HG02970 (cell line): Measurements from ENCODE around the gene ESR2.

ENCODE experiments used
- ATAC-seq: cut with Tn5 transposase; IDR thresholded peaks from one replicate; pipeline ENCODE4 v1.9.1; 2021; ENCODE audit warnings: mild to moderate bottlenecking, moderate library complexity, moderate number of reproducible peaks; ENCODE audit not compliant: unreplicated experiment, low FRiP score

The ESR2 gene

GRCh38 chr14:64107438-64107837 lies 186.7 kb downstream of the ESR2 start:
- no peak for ATAC-seq

DNA sequence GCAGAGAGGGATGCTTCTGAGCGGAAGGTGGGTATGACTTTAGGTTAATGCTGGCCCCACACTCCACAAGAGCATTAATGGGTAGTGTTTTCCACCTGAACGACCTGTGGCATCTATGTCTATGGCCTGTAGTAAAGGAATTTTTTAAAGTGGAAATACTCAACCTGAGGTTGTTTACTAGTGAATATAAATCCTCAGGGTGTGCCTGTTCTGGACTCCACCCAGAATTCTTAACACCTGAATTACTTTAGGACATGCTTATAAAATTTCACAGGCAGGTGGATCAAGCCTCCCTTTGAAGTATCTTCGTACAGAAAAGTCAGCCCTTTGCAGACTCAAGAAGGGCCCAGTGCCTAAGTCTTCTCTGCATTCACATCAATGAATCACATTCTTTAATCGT lies 196.1 kb downstream of the ESR2 start:
- ATAC-seq = no peak

GRCh38 chr14:64095620-64096019 lies 198.6 kb downstream of the ESR2 start:
- ATAC-seq = no peak

- ATAC-seq = no peak
Measured at GRCh38 chr14:64092940-64093339, 201.2 kb downstream of the ESR2 start.

DNA sequence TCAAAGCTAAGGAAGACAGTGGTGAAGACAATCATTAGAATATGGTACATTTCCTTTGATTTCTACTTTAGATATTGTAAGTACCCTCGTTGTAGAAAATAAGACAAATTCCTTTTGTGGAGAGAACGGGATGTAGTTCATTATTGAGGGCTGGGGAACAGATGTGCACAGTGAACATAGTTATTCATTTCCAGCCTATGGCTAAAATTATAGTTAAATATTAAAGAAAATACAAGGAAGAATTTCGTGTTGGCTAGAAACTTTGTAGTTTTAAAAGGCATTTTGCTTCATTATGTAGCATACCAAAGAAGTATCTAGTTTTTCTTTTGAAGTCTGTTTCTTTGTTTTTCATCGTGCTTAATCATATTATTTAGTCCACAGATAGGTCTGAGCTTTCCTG lies 201.8 kb downstream of the ESR2 start:
- no peak for ATAC-seq

DNA sequence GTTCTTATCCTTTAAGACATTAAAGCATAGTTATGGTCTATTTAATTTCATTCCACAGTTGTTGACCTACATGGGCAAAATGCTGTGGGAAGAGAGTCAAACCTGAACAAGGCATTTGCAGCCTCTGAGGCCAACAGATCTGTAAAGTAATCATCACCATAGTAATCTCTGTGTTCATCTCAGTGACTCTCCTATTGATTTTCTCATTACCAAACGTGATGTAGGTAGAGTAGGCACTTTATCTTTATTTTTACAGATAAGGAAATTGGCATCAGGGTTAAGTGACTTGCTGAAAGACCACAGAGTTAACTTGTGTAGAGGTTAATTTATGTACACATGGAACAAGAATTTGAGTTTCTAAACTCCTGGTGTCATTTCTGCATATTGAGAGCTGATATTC lies 203.0 kb downstream of the ESR2 start:
- no peak for ATAC-seq

GRCh38 chr14:64089920-64090319 lies 204.3 kb downstream of the ESR2 start:
- no peak for ATAC-seq

DNA sequence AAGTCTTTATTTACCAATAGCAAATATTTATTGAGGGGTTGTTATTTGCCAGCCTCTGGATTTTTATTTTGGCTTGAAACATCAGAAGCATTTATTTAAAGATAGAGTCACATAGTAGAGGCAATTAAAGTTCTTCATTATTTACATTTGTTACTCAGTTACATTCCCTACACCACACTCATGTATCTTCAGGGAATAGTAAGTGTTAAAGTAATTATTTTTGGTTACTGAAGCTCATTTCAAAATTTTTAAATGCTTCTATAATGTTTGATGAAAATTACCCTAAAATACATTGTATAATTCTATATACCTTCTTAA lies 205.6 kb downstream of the ESR2 start:
- no peak for ATAC-seq

DNA sequence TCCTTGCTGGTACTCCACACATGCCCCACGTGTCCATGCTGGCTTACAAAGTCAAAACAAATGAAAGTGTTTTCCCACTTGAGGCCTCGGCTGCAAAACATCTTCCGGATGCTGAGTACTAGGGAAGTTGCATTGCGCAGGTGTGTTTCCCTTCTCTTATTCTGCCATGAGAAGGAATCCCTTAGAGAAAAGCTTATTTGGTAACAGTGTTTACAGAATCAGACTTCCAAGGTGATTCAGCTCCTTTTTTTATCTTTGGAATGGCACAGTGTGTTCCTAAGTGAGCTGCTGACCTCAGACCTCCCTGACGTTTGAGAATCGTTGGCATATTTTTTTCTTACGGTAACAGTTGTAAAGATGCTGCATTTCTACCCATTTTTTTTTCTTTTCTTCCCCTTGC lies 211.3 kb downstream of the ESR2 start:
- ATAC-seq = no peak

DNA sequence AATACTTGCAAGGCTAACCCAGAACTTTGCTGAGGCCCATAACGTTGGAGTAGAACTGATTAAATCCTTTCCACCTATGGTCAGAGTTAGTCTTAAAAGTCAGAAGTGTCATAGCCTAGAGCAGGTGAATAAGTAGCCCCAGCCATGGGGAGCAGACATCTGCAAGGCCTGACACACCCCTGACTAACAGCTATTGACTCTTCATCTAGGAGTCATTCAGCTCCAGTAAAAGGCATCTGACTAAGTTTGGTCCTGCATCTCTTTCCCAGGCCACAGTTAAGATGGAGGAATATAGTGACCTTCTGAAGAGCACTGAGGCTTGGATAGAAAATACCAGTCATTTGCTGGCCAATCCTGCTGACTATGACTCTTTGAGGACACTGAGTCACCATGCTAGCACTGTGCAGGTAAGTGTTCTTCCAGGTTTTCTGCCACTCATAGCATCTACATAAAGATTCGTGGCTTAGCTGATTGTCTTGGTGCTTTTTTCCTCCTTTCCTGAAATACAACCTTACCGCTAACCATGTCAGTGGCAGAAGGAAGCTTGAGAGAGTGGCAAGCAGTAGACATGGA lies 212.9 kb downstream of the ESR2 start:
- ATAC-seq = no peak

DNA sequence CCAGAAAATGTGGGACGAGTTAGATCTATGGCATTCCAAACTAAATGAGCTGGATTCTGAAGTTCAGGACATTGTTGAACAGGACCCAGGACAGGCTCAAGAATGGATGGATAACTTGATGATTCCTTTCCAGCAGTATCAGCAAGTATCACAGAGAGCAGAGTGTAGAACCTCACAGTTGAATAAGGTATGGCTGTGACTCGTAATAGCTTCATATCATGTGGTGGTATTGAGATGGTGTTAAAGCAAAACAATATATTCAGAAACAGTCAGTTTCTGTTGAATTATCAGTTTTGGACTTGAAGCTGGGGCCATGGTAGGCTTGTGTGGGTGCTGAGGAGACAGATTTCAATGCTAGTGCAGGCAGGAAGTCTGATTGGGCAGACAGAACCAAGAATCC lies 213.7 kb downstream of the ESR2 start:
- no peak for ATAC-seq

DNA sequence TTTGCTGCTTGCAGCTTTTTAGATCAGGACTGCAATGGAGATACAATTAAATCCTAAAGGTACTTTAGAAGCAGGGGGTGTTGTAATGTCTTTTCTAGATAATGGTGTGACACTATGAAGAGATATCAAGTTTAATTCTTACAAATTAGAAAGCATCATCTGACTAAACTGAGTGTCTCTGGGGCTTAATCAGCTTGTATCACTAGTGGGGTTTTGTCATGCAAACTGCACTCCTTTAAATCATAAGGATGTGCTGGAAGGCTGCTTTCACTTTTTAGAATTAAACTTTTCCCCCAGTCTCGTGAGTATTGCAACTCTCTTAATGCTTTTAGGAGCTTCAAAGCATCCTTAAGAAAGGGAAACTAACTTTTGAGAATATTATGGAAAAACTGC lies 218.6 kb downstream of the ESR2 start:
- ATAC-seq = no peak

- no peak for ATAC-seq
Measured at GRCh38 chr14:64074961-64075612, 219.1 kb downstream of the ESR2 start.

DNA sequence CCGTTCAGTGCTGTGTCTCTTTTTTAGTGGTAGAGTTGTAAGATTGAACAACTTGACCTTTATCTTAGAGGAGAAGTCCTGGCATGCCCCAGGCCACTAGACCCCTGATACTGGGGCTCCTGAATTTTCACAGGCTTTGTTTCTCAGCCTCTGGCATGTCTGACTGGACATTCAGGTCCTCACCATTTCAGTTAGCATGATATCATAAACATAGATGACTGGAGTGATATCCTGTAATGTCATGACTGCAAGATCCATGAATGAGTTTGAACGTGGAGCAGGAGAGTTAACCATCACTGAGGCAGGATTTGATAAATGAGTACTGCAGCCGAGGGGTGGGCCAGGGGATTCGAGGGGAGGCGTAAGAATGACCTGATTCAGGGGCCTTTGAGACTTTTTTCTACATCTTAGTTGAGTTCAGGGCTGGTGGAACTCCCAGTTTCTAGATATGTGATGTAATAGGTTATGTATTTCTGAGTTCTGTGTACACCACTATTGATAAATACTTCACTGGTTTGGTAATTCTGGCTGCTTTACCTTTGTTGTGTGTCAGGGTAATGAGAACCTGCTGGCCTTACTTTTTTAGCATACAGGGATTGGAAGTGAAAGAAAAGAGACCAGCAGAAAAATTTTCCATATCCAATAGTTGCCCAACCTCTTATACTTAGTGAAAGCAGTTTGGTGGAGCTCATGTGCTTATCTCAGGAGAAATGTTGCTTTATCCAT lies 224.4 kb downstream of the ESR2 start:
- ATAC-seq = no peak

DNA sequence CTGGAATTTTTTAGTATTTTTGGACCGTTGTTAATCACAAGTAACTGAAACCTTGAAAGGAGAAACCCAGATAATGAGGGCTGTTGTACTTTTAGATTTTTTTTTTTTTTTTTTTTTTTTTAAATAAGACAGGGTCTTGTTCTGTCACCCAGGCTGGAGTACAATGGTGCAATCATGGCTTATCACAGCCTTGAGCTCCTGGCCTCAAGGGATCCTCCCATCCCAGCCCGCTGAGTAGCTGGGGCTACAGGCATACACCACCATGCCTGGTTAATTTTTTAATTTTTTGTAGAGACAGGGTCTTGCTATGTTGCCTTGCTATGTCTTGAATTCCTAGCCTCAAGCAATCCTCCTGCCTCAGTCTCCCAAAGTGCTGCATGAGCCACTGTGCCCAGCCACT lies 229.7 kb downstream of the ESR2 start:
- ATAC-seq = no peak

DNA sequence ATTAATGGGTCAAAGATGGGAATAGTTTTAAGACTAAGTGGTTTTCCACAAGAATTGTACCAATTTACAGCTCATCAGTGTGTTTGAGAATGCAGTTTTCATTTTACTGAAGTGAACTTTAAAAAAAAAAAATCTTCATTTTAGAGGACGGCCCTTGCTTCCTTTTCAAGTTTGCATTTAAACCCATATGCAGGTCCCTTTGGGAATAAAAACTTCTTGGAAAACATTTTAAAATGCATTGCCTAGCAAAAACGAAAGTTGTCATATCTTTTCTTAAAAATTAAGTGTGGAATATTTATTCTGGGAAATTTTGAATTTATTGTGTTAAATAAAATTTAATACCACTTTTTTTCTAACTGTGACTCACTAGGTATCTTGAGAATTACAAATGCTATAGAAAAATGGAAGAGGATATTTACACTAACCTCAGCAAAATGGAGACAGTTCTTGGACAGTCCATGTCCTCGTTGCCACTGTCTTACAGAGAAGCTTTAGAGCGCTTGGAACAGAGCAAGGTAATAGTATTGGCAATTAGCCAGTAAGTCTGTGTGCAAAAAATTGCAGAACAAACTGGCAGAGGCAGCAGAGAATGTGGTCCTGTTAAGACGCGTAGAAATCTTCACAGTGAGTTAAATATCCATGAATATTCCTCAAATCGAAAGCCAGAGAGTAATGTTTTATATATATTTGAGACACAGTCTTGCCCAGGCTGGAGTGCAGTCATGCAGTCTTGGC lies 231.6 kb downstream of the ESR2 start:
- no peak for ATAC-seq

DNA sequence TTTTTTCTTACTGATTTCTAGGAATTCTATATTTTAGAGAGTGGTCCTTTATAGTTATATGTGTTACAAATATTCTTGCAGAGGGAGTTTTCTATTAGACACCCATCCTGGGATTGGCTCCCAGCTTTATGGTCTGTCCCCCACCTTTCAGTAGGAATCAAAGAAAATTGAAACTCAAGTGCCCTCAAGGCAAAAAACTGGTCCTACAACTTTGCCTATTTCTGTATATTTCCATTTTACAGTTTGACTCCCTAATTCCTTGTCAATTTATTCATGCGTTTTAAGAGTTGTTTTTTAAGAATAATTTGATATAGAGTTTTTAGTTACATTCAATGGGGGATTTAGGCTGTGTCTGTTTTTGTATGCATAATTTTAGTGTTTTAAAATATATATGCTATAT lies 232.5 kb downstream of the ESR2 start:
- no peak for ATAC-seq

GRCh38 chr14:64061115-64061514 lies 233.1 kb downstream of the ESR2 start:
- ATAC-seq = no peak

GRCh38 chr14:64060648-64061096 lies 233.5 kb downstream of the ESR2 start:
- ATAC-seq = no peak

DNA sequence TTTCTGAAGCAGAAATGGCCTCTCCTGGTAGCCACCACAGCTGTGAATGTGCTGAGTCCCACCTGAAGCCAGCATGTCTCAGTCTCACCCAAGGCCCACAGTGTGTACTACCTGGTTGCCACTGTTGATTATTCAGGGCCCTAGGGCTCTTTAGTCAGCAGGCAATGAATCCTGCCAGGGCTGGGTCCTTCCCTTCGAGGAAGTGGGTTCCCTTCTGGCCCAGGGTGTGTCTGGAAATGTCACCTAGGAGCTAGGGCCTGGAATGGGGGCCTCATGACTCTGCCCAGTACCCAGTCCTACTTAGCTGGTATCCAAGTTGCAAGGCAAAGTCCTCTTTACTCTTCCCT lies 234.0 kb downstream of the ESR2 start:
- no peak for ATAC-seq

DNA sequence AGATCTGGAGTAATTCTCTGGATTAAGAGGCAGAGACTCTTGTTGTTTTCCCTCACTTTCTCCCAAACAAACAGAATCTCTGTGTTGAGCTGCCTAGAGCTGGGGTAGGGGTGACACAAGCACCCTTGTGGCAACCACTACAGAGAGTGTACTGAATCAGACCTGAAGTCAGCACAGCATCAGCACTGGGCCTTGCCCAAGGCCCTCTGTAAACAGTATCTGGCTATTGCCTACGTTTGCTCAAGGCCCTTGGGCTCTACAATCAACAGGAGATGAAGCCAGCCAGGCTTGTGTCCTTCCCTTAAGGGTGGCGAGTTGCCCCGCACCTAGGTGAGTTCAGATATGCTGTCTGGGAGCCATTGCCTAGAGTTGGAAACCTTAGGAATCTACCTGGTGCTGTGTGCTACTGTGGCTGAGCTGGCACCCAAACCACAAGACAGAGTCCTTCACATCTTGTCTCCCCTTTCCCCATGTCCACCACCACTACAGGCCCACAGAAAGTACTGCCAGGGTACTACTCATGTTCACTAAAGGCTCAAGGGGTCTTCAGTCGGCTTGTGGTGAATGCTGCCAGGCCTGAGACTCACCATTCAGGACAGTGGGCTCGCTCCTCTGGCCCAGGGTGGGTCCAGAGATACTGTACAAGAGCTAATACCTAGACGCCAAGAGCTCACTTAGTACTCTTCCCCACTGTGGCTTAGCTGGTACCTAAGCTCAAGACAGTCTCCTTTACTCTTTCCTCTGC lies 234.5 kb downstream of the ESR2 start:
- ATAC-seq = no peak
